ENCODE measurements around the gene RPL32.

RPL32 gene

DNA sequence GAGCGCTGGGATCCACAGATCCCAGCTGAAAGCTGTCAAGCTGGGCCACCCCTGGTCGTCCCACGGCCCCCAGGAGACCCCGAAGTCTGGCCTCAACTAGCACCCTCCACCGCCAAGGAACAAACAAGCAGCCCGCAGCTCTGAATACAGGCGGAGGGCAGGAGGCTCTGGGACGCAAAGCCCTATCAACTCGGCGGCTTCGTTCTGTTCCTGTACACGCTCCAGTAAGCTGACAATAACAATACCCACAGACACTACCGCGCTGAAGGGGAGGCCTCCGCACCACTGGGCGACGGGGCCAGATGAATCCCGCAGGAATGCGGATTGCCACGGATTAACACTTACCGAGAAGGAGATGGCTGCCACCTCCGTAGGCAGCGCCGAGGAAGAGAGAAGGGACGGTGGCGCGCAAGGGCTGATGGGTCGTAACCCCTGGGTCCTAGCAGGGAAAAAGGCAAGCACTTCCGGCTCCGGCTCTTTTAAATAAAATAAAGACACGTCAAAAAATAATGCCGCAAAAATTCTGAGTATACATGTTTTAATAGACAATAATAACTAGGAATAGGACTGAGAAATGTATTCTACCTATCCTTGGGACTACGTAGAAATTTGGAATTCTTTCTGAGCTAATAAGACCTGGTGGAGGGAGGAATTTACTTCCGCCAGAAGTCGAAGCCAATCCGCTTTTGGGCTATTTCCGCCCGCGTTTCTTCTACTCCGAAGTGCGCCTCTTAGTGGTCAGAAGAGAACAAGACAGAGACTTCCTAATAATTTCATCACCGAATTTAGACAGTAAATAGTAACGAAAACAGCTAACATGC, at the start of gene RPL32 (continued):
- TF ChIP-seq, protein P1, sequence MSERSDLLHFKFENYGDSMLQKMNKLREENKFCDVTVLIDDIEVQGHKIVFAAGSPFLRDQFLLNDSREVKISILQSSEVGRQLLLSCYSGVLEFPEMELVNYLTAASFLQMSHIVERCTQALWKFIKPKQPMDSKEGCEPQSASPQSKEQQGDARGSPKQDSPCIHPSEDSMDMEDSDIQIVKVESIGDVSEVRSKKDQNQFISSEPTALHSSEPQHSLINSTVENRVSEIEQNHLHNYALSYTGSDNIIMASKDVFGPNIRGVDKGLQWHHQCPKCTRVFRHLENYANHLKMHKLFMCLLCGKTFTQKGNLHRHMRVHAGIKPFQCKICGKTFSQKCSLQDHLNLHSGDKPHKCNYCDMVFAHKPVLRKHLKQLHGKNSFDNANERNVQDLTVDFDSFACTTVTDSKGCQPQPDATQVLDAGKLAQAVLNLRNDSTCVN (tag by site-specific recombination; optimal IDR thresholded peaks at IDR 0.05) = peak; percentile 50
- TF ChIP-seq ZNF324 (tag by site-specific recombination; IDR thresholded peaks at IDR 0.05) = peak; percentile 66
- peak; percentile 56 for TF ChIP-seq ZNF660 (tag by site-specific recombination; IDR thresholded peaks at IDR 0.05)
- TF ChIP-seq, protein P2, sequence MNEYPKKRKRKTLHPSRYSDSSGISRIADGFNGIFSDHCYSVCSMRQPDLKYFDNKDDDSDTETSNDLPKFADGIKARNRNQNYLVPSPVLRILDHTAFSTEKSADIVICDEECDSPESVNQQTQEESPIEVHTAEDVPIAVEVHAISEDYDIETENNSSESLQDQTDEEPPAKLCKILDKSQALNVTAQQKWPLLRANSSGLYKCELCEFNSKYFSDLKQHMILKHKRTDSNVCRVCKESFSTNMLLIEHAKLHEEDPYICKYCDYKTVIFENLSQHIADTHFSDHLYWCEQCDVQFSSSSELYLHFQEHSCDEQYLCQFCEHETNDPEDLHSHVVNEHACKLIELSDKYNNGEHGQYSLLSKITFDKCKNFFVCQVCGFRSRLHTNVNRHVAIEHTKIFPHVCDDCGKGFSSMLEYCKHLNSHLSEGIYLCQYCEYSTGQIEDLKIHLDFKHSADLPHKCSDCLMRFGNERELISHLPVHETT (tag by site-specific recombination; IDR thresholded peaks at IDR 0.05) = peak; percentile 85; the same call in 1 of the 2 replicates
- peak; percentile 49 for TF ChIP-seq ZFHX2 (tag by site-specific recombination; conservative IDR thresholded peaks at IDR 0.05)
- TF ChIP-seq ZNF10 (tag by site-specific recombination; IDR thresholded peaks at IDR 0.05) = no peak
- TF ChIP-seq GLIS2 (tag by site-specific recombination; IDR thresholded peaks at IDR 0.05) = no peak
- TF ChIP-seq KLF1 (tag by site-specific recombination; IDR thresholded peaks at IDR 0.05) = 0 out of 2 replicates have a peak, but pooled peaks have one; percentile 10
- peak; percentile 85 for TF ChIP-seq ZFP37 (tag by site-specific recombination; IDR thresholded peaks at IDR 0.05)
- TF ChIP-seq ZNF629 (tag by site-specific recombination; IDR thresholded peaks at IDR 0.05) = peak; percentile 80
- peak; percentile 10; the same call in 1 of the 2 replicates for TF ChIP-seq KLF9 (tag by site-specific recombination; IDR thresholded peaks at IDR 0.05; ENCODE audit: low read depth)
- TF ChIP-seq, protein P3, sequence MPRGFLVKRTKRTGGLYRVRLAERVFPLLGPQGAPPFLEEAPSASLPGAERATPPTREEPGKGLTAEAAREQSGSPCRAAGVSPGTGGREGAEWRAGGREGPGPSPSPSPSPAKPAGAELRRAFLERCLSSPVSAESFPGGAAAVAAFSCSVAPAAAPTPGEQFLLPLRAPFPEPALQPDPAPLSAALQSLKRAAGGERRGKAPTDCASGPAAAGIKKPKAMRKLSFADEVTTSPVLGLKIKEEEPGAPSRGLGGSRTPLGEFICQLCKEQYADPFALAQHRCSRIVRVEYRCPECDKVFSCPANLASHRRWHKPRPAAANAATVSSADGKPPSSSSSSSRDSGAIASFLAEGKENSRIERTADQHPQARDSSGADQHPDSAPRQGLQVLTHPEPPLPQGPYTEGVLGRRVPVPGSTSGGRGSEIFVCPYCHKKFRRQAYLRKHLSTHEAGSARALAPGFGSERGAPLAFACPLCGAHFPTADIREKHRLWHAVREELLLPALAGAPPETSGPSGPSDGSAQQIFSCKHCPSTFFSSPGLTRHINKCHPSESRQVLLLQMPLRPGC (tag by site-specific recombination; IDR thresholded peaks at IDR 0.05) = peak; percentile 48; the same call in 1 of the 2 replicates
- TF ChIP-seq ZNF558 (tag by site-specific recombination; IDR thresholded peaks at IDR 0.05) = peak; percentile 25; the same call in 1 of the 2 replicates
- TF ChIP-seq, protein P4, sequence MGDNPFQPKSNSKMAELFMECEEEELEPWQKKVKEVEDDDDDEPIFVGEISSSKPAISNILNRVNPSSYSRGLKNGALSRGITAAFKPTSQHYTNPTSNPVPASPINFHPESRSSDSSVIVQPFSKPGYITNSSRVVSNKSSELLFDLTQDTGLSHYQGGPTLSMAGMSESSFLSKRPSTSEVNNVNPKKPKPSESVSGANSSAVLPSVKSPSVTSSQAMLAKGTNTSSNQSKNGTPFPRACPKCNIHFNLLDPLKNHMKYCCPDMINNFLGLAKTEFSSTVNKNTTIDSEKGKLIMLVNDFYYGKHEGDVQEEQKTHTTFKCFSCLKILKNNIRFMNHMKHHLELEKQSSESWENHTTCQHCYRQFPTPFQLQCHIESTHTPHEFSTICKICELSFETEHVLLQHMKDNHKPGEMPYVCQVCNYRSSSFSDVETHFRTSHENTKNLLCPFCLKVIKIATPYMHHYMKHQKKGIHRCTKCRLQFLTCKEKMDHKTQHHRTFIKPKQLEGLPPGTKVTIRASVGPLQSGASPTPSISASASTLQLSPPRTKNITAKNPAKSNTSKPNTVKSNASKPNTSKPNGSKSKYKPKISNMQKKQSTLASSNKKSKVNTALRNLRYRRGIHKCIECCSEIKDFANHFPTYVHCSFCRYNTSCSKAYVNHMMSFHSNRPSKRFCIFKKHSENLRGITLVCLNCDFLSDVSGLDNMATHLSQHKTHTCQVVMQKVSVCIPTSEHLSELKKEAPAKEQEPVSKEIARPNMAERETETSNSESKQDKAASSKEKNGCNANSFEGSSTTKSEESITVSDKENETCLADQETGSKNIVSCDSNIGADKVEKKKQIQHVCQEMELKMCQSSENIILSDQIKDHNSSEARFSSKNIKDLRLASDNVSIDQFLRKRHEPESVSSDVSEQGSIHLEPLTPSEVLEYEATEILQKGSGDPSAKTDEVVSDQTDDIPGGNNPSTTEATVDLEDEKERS (tag by site-specific recombination; IDR thresholded peaks at IDR 0.05) = no peak
- TF ChIP-seq GLIS1 (tag by site-specific recombination; IDR thresholded peaks at IDR 0.05) = 0 out of 2 replicates have a peak, but pooled peaks have one; percentile 5
- no peak for TF ChIP-seq MYNN (tag by site-specific recombination; IDR thresholded peaks at IDR 0.05; ENCODE audit: borderline replicate concordance)
- TF ChIP-seq, protein P5, sequence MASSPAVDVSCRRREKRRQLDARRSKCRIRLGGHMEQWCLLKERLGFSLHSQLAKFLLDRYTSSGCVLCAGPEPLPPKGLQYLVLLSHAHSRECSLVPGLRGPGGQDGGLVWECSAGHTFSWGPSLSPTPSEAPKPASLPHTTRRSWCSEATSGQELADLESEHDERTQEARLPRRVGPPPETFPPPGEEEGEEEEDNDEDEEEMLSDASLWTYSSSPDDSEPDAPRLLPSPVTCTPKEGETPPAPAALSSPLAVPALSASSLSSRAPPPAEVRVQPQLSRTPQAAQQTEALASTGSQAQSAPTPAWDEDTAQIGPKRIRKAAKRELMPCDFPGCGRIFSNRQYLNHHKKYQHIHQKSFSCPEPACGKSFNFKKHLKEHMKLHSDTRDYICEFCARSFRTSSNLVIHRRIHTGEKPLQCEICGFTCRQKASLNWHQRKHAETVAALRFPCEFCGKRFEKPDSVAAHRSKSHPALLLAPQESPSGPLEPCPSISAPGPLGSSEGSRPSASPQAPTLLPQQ (tag by site-specific recombination; IDR thresholded peaks at IDR 0.05) = peak; percentile 40; the same call in 1 of the 2 replicates
- TF ChIP-seq, protein P6, sequence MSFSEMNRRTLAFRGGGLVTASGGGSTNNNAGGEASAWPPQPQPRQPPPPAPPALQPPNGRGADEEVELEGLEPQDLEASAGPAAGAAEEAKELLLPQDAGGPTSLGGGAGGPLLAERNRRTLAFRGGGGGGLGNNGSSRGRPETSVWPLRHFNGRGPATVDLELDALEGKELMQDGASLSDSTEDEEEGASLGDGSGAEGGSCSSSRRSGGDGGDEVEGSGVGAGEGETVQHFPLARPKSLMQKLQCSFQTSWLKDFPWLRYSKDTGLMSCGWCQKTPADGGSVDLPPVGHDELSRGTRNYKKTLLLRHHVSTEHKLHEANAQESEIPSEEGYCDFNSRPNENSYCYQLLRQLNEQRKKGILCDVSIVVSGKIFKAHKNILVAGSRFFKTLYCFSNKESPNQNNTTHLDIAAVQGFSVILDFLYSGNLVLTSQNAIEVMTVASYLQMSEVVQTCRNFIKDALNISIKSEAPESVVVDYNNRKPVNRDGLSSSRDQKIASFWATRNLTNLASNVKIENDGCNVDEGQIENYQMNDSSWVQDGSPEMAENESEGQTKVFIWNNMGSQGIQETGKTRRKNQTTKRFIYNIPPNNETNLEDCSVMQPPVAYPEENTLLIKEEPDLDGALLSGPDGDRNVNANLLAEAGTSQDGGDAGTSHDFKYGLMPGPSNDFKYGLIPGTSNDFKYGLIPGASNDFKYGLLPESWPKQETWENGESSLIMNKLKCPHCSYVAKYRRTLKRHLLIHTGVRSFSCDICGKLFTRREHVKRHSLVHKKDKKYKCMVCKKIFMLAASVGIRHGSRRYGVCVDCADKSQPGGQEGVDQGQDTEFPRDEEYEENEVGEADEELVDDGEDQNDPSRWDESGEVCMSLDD (tag by site-specific recombination; IDR thresholded peaks at IDR 0.05) = 0 out of 2 replicates have a peak, but pooled peaks have one; percentile 32
- TF ChIP-seq, protein P7, sequence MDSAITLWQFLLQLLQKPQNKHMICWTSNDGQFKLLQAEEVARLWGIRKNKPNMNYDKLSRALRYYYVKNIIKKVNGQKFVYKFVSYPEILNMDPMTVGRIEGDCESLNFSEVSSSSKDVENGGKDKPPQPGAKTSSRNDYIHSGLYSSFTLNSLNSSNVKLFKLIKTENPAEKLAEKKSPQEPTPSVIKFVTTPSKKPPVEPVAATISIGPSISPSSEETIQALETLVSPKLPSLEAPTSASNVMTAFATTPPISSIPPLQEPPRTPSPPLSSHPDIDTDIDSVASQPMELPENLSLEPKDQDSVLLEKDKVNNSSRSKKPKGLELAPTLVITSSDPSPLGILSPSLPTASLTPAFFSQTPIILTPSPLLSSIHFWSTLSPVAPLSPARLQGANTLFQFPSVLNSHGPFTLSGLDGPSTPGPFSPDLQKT (IDR thresholded peaks at IDR 0.05; ENCODE audit: borderline replicate concordance, low read depth, low read length) = peak; percentile 98
- 0 out of 2 replicates have a peak, but pooled peaks have one; percentile 59 for TF ChIP-seq GLI2 (tag by site-specific recombination; IDR thresholded peaks at IDR 0.05; ENCODE audit: borderline replicate concordance, low read depth)
- peak; percentile 34; the same call in 1 of the 2 replicates for TF ChIP-seq OVOL3 (tag by site-specific recombination; IDR thresholded peaks at IDR 0.05)
- peak; percentile 33; the same call in 1 of the 2 replicates for TF ChIP-seq ZSCAN23 (tag by site-specific recombination; IDR thresholded peaks at IDR 0.05)
